ENCODE data around the gene COL9A1.

The COL9A1 gene

GRCh38 chr6:70221025-70221714 is 81.7 kb downstream of the COL9A1 start:
- TF ChIP-seq, protein P1, sequence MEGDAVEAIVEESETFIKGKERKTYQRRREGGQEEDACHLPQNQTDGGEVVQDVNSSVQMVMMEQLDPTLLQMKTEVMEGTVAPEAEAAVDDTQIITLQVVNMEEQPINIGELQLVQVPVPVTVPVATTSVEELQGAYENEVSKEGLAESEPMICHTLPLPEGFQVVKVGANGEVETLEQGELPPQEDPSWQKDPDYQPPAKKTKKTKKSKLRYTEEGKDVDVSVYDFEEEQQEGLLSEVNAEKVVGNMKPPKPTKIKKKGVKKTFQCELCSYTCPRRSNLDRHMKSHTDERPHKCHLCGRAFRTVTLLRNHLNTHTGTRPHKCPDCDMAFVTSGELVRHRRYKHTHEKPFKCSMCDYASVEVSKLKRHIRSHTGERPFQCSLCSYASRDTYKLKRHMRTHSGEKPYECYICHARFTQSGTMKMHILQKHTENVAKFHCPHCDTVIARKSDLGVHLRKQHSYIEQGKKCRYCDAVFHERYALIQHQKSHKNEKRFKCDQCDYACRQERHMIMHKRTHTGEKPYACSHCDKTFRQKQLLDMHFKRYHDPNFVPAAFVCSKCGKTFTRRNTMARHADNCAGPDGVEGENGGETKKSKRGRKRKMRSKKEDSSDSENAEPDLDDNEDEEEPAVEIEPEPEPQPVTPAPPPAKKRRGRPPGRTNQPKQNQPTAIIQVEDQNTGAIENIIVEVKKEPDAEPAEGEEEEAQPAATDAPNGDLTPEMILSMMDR (IDR thresholded peaks at IDR 0.05): peak; percentile 69
- Histone ChIP-seq H3K36me3 (ENCODE audit: control insufficient read depth, insufficient read depth, low read length) (no peaks in the 10 kb centered on the region), H3K9me3 (ENCODE audit: control insufficient read depth, low read length) (no peaks in the 10 kb centered on the region), H2AFZ (peak overlapping the region; percentile 44), H3K4me1 (peaks cover 3% of the 10 kb centered on the region), H3K4me2 (ENCODE audit: low read length) (peak overlapping the region; percentile 30), H3K4me3 (ENCODE audit: low read depth, low read length) (no peak overlapping the region), H3K27me3 (ENCODE audit: control insufficient read depth, insufficient read depth, low read length) (no peaks in the 10 kb centered on the region), H3K9ac (no peak overlapping the region), H3K27ac (no peak overlapping the region), H3K79me2 (no peaks in the 10 kb centered on the region)

- H3K27ac ChIP-seq: no peak overlapping the region
- H2AFZ ChIP-seq: no peak overlapping the region
- no peak overlapping the region for H3K4me3 ChIP-seq (ENCODE audit: low read depth, low read length)
- no peaks in the 10 kb centered on the region for H3K79me2 ChIP-seq
- peaks cover 3% of the 10 kb centered on the region for H3K4me1 ChIP-seq
- no peaks in the 10 kb centered on the region for H3K9me3 ChIP-seq (ENCODE audit: control insufficient read depth, low read length)
- no peak overlapping the region for H3K9ac ChIP-seq
- H3K4me2 ChIP-seq (ENCODE audit: low read length): no peak overlapping the region
- TF ChIP-seq, protein P1 (IDR thresholded peaks at IDR 0.05): no peak
- H3K27me3 ChIP-seq (ENCODE audit: control insufficient read depth, insufficient read depth, low read length): no peaks in the 10 kb centered on the region
- H3K36me3 ChIP-seq (ENCODE audit: control insufficient read depth, insufficient read depth, low read length): no peaks in the 10 kb centered on the region
Observed at GRCh38 chr6:70219943-70220613, 82.8 kb downstream of the COL9A1 start.

DNA sequence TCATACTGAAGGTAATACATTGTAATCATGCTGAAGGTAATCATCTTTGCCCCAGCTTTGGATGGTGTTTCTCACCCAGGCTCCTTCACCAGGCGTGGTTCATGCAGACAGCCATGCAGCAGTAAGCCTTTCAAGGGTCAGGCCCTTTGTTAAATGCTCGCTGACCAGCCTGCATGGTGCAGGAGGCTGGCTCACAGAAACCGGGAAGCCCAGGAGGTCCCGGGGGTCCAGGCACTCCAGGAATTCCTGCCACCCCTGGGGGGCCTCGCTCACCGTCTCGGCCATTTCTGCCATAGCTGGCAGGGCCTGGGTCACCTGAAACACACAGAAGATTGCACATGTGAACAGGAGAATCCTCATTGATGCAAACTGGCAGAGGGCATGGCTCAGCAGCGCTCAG is 86.1 kb downstream of the COL9A1 start:
- Histone ChIP-seq H3K36me3 (ENCODE audit: control insufficient read depth, insufficient read depth, low read length) (no peaks in the 10 kb centered on the region), H3K4me3 (ENCODE audit: low read depth, low read length) (no peak overlapping the region), H3K79me2 (no peaks in the 10 kb centered on the region), H3K4me1 (peaks cover 3% of the 10 kb centered on the region), H3K9ac (no peak overlapping the region), H2AFZ (no peak overlapping the region), H3K27me3 (ENCODE audit: control insufficient read depth, insufficient read depth, low read length) (no peaks in the 10 kb centered on the region), H3K4me2 (ENCODE audit: low read length) (no peak overlapping the region), H3K27ac (no peak overlapping the region), H3K9me3 (ENCODE audit: control insufficient read depth, low read length) (no peaks in the 10 kb centered on the region)
- TF ChIP-seq, protein P1 (IDR thresholded peaks at IDR 0.05): no peak

DNA sequence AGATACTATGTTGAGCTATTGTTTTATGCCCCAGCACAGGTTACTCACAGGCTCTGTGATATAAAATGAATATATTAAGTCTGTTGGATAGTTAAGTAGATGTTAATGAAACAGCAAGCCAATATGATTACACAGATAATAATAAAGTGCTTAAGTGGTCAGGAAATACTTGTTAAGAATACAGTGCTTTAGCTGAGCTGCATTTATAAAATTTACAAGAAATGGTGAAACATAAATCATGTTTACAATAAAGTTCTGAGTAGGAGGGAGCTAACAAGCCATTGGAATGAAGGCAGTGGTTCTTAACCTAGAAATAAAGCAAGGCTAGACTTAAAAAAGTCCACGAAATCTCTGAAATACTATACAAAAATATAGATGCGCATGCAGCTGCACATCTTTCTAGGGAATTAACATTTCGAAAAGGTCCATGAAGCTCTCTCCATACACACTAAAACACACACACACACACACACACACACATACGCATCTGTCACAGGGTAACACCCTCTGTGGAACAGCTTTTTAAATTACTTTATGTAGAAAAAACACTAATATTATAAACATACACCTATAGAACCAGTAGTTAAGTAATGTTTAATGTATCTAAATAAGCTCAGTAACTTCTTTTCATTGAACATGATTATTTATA is 87.3 kb downstream of the COL9A1 start:
- Histone ChIP-seq H3K79me2 (no peaks in the 10 kb centered on the region), H3K9me3 (ENCODE audit: control insufficient read depth, low read length) (no peaks in the 10 kb centered on the region), H3K4me1 (no peaks in the 10 kb centered on the region), H3K4me2 (ENCODE audit: low read length) (no peak overlapping the region), H2AFZ (no peak overlapping the region), H3K9ac (no peak overlapping the region), H3K36me3 (ENCODE audit: control insufficient read depth, insufficient read depth, low read length) (no peaks in the 10 kb centered on the region), H3K4me3 (ENCODE audit: low read depth, low read length) (no peak overlapping the region), H3K27me3 (ENCODE audit: control insufficient read depth, insufficient read depth, low read length) (no peaks in the 10 kb centered on the region), H3K27ac (no peak overlapping the region)
- TF ChIP-seq, protein P1 (IDR thresholded peaks at IDR 0.05): no peak
